Testis (tissue), 3 donors: ENCODE results near the gene ZFYVE28. TPM values are rescaled to one million over a fixed set of nuclear protein-coding genes. Genes with fewer than 3 reads are reported as not detected.

ENCODE experiments used
- DNase-seq: peaks from one replicate; pipeline ENCODE4 v3.0.0-alpha.2; 2019
- H3K27ac ChIP-seq, 2 donors: fragments of 200-600 bp; sonication (generic); one replicate each; pipeline ENCODE4 v1.5.1; 2019
- H3K27me3 ChIP-seq: fragments of 200-600 bp; sonication (generic); one replicate; pipeline ENCODE4 v1.5.1; 2019
- H3K36me3 ChIP-seq: fragments of 200-600 bp; sonication (generic); one replicate; pipeline ENCODE4 v1.5.1; 2017; ENCODE audit warnings: low read depth; ENCODE audit errors: missing control alignments
- H3K4me1 ChIP-seq: fragments of 200-600 bp; sonication (generic); one replicate; pipeline ENCODE4 v1.5.1; 2019
- H3K4me3 ChIP-seq, 2 donors: fragments of 200-600 bp; sonication (generic); one replicate each; pipeline ENCODE4 v1.5.1; 2017 to 2019
- H3K9me3 ChIP-seq: fragments of 200-600 bp; sonication (generic); one replicate; pipeline ENCODE4 v1.5.1; 2017
- POLR2A ChIP-seq: fragments of 450-650 bp; IDR thresholded peaks from one replicate; pipeline ENCODE4 v1.6.1; 2017; ENCODE audit warnings: antibody characterized with exemption, mild to moderate bottlenecking, moderate library complexity
- WGBS, 2 donors: methylation state at CpG; one replicate each; pipeline ENCODE4 v1.1.5; 2018; 5-methylcytosine and 5-hydroxymethylcytosine counted together
- intact Hi-C: fragments of 100-400 bp; cut with DNase I; formaldehyde crosslinking; loops from one replicate; pipeline ENCODE4 v1.15.1; 2023; ENCODE audit warnings: low total_unique reads
- polyA plus RNA-seq: library from polyadenylated mRNA; stranded (reverse); fragments of 350-450 nt; fragmentation: Illumina TruSeq; extraction: RNeasy Lipid Tissue Mini Kit (QIAGEN cat#74804); gene quantifications from one replicate; pipeline ENCODE4 v1.2.3, GENCODE V29; 2014; ENCODE audit warnings: low read depth, low replicate concordance; ENCODE audit not compliant: insufficient read depth
- total RNA-seq, 2 donors: library from RNA; depleted of rRNA; stranded (reverse); fragments of >200 nt; gene quantifications; one replicate each; pipeline ENCODE4 v1.2.3, GENCODE V29; 2016
- TF ChIP-seq, protein P1 (sequence below), 3 experiments: fragments of 450-650 bp in 2 of 3; fragments of 200-600 bp in 1 of 3; sonication (generic) in 1 of 3; IDR thresholded peaks; one replicate each; pipeline ENCODE4 v1.5.1; 2016 to 2019; ENCODE audit warnings: antibody characterized with exemption in 3 of 3, mild to moderate bottlenecking in 2 of 3, moderate library complexity in 1 of 3

Gene ZFYVE28
- total and polyA plus RNA-seq, 3 donors from 2014 or later: 14.7 to 55.3 (median 40.5) TPM

DNA sequence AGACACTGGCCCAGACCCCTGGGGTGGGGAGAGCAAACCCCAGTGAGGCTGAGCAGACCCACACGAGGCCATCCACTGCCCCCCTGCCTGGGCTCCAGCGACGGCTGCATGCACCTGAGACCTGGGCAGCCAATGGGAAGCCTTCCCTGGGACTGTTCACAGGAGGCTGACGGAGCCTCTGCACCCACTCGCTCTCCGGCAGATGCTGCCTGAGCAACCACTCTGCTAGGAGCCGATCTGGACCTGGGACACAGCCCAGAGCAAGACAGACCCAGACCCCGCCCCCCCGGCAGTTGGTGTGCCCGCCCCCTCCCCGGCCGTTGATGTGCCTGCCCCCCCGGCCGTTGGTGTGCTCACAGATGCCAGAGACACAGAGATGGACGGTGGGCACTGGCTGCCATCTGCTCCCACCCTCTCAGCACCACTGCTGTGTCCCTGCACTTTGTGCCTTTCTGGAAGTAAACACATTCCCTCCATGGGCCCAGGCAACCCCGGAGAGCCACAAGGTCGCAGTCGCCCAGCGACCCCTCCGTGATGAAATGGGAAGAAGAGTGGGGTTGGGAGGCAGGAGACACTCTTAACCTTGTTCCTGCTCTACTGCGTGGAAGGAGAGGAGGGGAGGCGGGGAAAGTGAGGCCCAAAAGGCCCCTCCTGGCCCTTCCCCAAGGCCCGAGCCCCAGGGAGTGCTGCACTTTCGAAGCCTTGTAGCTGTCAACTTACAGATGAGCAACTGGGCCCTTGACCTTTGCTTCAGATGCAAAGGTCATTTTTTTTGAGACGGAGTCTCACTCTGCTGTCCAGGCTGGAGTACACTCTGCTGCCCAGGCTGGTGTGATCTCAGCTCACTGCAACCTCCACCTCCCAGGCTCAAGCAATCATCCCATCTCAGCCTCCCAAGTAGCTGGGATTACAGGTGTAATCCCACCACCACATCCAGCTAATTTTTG, 62.0 kb downstream of the ZFYVE28 start:
- Histone ChIP-seq H3K4me1 (peaks cover 28% of the 10 kb centered on the region), H3K36me3 (no peaks in the 10 kb centered on the region), H3K9me3 (no peaks in the 10 kb centered on the region), H3K27ac (no peak overlapping the region), H3K4me3 (no peak overlapping the region), H3K27me3 (no peaks in the 10 kb centered on the region)
- WGBS, 2 donors: 72 to 84% methylated on average over 15 to 24 of the region's 25 CpGs
- TF ChIP-seq, protein P1, sequence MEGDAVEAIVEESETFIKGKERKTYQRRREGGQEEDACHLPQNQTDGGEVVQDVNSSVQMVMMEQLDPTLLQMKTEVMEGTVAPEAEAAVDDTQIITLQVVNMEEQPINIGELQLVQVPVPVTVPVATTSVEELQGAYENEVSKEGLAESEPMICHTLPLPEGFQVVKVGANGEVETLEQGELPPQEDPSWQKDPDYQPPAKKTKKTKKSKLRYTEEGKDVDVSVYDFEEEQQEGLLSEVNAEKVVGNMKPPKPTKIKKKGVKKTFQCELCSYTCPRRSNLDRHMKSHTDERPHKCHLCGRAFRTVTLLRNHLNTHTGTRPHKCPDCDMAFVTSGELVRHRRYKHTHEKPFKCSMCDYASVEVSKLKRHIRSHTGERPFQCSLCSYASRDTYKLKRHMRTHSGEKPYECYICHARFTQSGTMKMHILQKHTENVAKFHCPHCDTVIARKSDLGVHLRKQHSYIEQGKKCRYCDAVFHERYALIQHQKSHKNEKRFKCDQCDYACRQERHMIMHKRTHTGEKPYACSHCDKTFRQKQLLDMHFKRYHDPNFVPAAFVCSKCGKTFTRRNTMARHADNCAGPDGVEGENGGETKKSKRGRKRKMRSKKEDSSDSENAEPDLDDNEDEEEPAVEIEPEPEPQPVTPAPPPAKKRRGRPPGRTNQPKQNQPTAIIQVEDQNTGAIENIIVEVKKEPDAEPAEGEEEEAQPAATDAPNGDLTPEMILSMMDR (IDR thresholded peaks at IDR 0.05): no peak
- no peak for TF ChIP-seq POLR2A
- intact Hi-C loops: no loop called here
- DNase-seq: no peak

DNA sequence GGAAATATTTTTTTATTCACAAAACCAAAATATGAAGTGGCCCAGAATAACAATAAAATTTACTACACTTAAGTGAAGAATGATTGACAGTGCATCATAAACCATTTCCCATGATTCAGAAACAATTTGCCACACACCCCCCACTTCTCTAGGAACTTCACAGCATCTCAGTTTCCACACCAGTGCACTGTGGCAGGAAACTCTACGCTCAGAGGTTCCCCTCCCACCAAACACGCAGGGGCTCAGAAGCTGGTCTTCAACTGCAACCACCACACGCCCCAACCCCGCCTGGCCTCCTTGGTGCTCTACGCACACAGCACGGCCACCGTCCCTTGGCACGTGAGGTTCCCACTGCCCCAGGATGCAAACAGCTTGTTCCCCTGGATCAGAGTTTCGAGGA, 63.7 kb downstream of the ZFYVE28 start:
- Histone ChIP-seq H3K4me3 (no peak overlapping the region), H3K9me3 (no peaks in the 10 kb centered on the region), H3K36me3 (no peaks in the 10 kb centered on the region), H3K27me3 (no peaks in the 10 kb centered on the region), H3K4me1 (peaks cover 24% of the 10 kb centered on the region), H3K27ac (no peak overlapping the region)
- intact Hi-C loops: no loop called here
- 91 to 94% methylated on average over 9 of the region's 9 CpGs for WGBS, 2 donors
- TF ChIP-seq POLR2A: no peak
- TF ChIP-seq, protein P1 (IDR thresholded peaks at IDR 0.05): no peak
- DNase-seq: no peak

DNA sequence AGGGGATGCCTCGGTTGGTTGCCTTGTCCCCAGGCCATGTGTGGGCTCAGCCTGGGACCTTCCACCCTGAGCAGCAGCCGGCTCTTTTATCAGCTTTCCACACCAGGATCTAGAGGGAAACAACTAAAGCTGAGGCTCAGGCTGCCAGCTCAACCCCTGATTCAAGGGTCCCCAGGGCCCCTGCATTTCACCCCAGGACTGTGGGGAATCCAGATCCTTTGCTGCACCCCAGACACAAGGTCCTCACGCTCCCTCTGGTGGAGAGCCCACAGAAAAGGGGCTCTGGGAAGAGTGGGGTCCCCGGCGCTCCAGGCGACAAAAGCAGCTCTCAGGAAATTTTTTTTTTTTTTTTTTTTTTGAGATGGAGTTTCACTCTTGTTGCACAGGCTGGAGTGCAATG, 64.3 kb downstream of the ZFYVE28 start:
- TF ChIP-seq POLR2A: no peak
- TF ChIP-seq, protein P1 (IDR thresholded peaks at IDR 0.05): no peak
- 71 to 81% methylated on average over 4 to 6 of the region's 6 CpGs for WGBS, 2 donors
- no peak for DNase-seq
- Histone ChIP-seq H3K4me3 (no peak overlapping the region), H3K36me3 (no peaks in the 10 kb centered on the region), H3K9me3 (no peaks in the 10 kb centered on the region), H3K27ac (no peak overlapping the region), H3K27me3 (no peaks in the 10 kb centered on the region), H3K4me1 (peaks cover 24% of the 10 kb centered on the region)
- intact Hi-C loops: no loop called here

DNA sequence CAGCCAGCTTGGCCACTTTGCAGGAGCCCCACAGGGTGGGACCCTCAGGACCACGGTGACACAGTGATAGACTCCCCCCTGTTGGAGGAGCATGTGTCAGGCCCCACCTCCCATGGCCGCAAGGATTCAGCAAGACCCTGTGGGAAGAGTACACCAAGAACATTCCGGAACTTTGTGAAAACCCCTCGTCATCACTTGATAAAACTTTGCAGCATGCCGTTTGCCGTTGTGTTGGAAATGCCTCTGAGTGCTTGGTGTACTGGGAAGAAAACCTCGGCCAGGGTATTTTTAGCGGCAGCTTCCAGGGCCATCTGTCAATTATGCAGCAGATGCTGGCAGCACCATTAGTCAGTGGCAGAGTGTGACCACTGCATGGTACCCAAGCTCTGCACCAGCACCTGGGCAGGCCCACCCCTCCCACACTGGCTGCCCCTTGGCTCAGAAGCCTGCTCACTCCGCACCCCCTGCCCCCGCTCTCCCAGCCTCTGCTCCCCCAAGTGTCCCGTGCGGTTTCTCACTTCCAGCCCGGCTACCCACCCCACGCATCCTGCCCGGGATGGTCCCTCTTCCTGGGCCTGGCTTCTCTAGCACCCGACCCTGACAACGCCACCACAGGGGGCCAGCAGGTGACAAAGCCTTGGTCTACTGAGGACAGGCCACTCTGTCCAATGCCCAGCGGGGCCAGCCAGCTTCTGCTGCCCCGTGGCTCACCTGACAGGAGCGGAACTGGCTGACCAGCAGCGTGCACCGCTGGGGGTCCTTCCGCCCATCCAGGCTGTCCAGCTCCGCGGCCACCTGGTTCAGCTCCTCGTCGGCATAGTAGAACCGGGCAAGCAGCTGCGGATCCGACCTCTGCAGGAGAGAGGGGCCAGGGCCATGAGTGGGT, 65.0 kb downstream of the ZFYVE28 start:
- intact Hi-C loops: no loop called here

More for the DNA sequence above, 65.0 kb downstream of the ZFYVE28 start:
- Histone ChIP-seq H3K4me1 (peaks cover 24% of the 10 kb centered on the region), H3K36me3 (no peaks in the 10 kb centered on the region), H3K27me3 (no peaks in the 10 kb centered on the region), H3K4me3 (no peak overlapping the region), H3K27ac (peak overlapping the region; percentile 59 to 83), H3K9me3 (no peaks in the 10 kb centered on the region)
- 73 to 77% methylated on average over 13 to 30 of the region's 30 CpGs for WGBS, 2 donors
- peak; percentile 46 for DNase-seq
- TF ChIP-seq, protein P1 (IDR thresholded peaks at IDR 0.05): no peak
- no peak for TF ChIP-seq POLR2A
